Measurements from ENCODE around the gene MFRP.

GRCh38 chr11:119361941-119362725, 15.6 kb upstream of the MFRP start:
- no peak for TF ChIP-seq POLR2AphosphoS5 (IDR thresholded peaks at IDR 0.05)
- TF ChIP-seq CTCF (IDR thresholded peaks at IDR 0.05 in 8 of 11, conservative IDR thresholded peaks at IDR 0.05 in 3 of 11), result no peak
- no peak for TF ChIP-seq POLR2A (IDR thresholded peaks at IDR 0.05)
